Endothelial cell of umbilical vein (primary cell): ENCODE measurements around the gene KLHL25. TPM values are rescaled to one million over a fixed set of nuclear protein-coding genes. Genes with fewer than 3 reads are reported as not detected.

Experiments
- BruUV-seq: library from RNA; stranded (reverse); fragments of 400-500 nt; replicated peaks from 2 replicates; lab custom pipeline; 2021; lab: Mats Ljungman, UMichigan
- CTCF ChIA-PET: fragments of 300-600, 350-600 bp; sonication (Branson Sonifier 250); formaldehyde crosslinking; loops from one replicate; lab custom pipeline; 2021; ENCODE audit warnings: antibody characterized with exemption, inconsistent platforms; lab: Charles Lee
- POLR2A ChIA-PET: fragments of 300-600, 350-600 bp; sonication (Branson Sonifier 250); formaldehyde crosslinking; loops from one replicate; lab custom pipeline; 2021; ENCODE audit warnings: antibody characterized with exemption, inconsistent platforms; lab: Charles Lee
- DNase-seq: peaks from one replicate; pipeline ENCODE4 v3.0.0-alpha.2; 2011; ENCODE audit warnings: low read depth, low spot score
- FAIRE-seq: peaks from 2 replicates; lab custom pipeline; 2011; peaks lifted over from hg19 to GRCh38; lab: Jason Lieb, UNC
- H2AFZ ChIP-seq: 2 replicates; pipeline ENCODE4 v1.6.0; 2012; ENCODE audit warnings: low read depth, low read length, control low read depth, inconsistent platforms
- H3K27ac ChIP-seq: 2 replicates; pipeline ENCODE4 v1.5.1; 2011; ENCODE audit warnings: low read depth, mild to moderate bottlenecking, control low read depth, low read length, moderate library complexity; ENCODE audit not compliant: insufficient read depth
- H3K27me3 ChIP-seq, 2 experiments: 2 replicates each; pipeline versions ENCODE4 v1.6.0 to v1.6.1; 2011; ENCODE audit warnings: low read length in 2 of 2, mixed read lengths in 1 of 2; ENCODE audit not compliant: control insufficient read depth in 2 of 2, insufficient read depth in 2 of 2
- H3K36me3 ChIP-seq, 2 experiments: 2 replicates in 1 of 2; 3 replicates in 1 of 2; pipeline ENCODE4 v1.5.1; 2011; ENCODE audit warnings: low read length in 2 of 2, mild to moderate bottlenecking in 1 of 2, moderate library complexity in 1 of 2; ENCODE audit not compliant: control insufficient read depth in 2 of 2, insufficient read depth in 2 of 2; ENCODE audit errors: extremely low read depth in 1 of 2
- H3K4me1 ChIP-seq: 3 replicates; pipeline ENCODE4 v1.5.1; 2011; ENCODE audit warnings: mild to moderate bottlenecking, low read length; ENCODE audit not compliant: control insufficient read depth, insufficient read depth; ENCODE audit errors: extremely low read depth
- H3K4me2 ChIP-seq: 2 replicates; pipeline ENCODE4 v1.6.1; 2011; ENCODE audit warnings: low read length, control low read depth, mixed read lengths; ENCODE audit not compliant: insufficient read depth
- H3K4me3 ChIP-seq, 3 experiments: fragments of 200-600 bp in 1 of 3; sonication (generic), shearing (Covaris generic) in 1 of 3; replicated peaks in 1 of 3; 2 replicates each; pipeline ENCODE4 v1.5.1; 2011 to 2016; ENCODE audit warnings: control low read depth in 3 of 3, low read length in 3 of 3, mild to moderate bottlenecking in 2 of 3, inconsistent platforms in 1 of 3, low read depth in 1 of 3, moderate library complexity in 1 of 3; ENCODE audit not compliant: insufficient read depth in 1 of 3
- H3K79me2 ChIP-seq: 2 replicates; pipeline ENCODE4 v1.6.0; 2012; ENCODE audit warnings: low read length, inconsistent platforms; ENCODE audit not compliant: control insufficient read depth, insufficient read depth
- H3K9ac ChIP-seq: replicated peaks from 2 replicates; pipeline ENCODE3; 2011; ENCODE audit warnings: low read length, control low read depth; ENCODE audit not compliant: insufficient read depth; ENCODE audit errors: extremely low read depth
- H3K9me1 ChIP-seq: replicated peaks from 3 replicates; pipeline ENCODE4 v1.6.0; 2011; ENCODE audit warnings: mild to moderate bottlenecking, low read length; ENCODE audit not compliant: control insufficient read depth, insufficient read depth; ENCODE audit errors: extremely low read depth
- H3K9me3 ChIP-seq: replicated peaks from 2 replicates; pipeline ENCODE4 v1.5.1; 2012; ENCODE audit warnings: low read length, inconsistent platforms; ENCODE audit not compliant: control insufficient read depth, insufficient read depth
- H4K20me1 ChIP-seq: replicated peaks from 2 replicates; pipeline ENCODE3; 2011; ENCODE audit warnings: mild to moderate bottlenecking, low read length; ENCODE audit not compliant: control insufficient read depth, insufficient read depth; ENCODE audit errors: extremely low read depth
- EZH2 ChIP-seq: IDR thresholded peaks from 2 replicates; pipeline ENCODE4 v1.6.1; 2012; ENCODE audit warnings: borderline replicate concordance, low read depth, mild to moderate bottlenecking, moderate library complexity, low read length, inconsistent platforms; ENCODE audit not compliant: severe bottlenecking
- FOS ChIP-seq: IDR thresholded peaks from 2 replicates; pipeline ENCODE4 v1.6.1; 2011; ENCODE audit warnings: mild to moderate bottlenecking, low read length, moderate library complexity, borderline replicate concordance; ENCODE audit not compliant: insufficient read depth
- GATA2 ChIP-seq: IDR thresholded peaks from 2 replicates; pipeline ENCODE4 v1.7.0; 2011; ENCODE audit warnings: low read depth, mild to moderate bottlenecking, moderate library complexity, mixed read lengths, low read length; ENCODE audit not compliant: insufficient read length, insufficient read depth
- JUN ChIP-seq: IDR thresholded peaks from 2 replicates; pipeline ENCODE4 v1.6.1; 2011; ENCODE audit warnings: borderline replicate concordance, low read depth; ENCODE audit not compliant: insufficient read length, insufficient read depth
- MYC ChIP-seq: IDR thresholded peaks from one replicate; pipeline ENCODE4 v1.6.1; 2011; ENCODE audit warnings: mild to moderate bottlenecking, low read depth, low read length
- POLR2A ChIP-seq: IDR thresholded peaks from 2 replicates; pipeline ENCODE4 v1.6.1; 2012; ENCODE audit warnings: low read depth, mild to moderate bottlenecking, control low read depth, low read length
- POLR2AphosphoS5 ChIP-seq: IDR thresholded peaks from 2 replicates; pipeline ENCODE4 v1.6.1; 2012; ENCODE audit warnings: low read depth, mild to moderate bottlenecking, control low read depth, low read length, moderate library complexity; ENCODE audit not compliant: insufficient read depth
- dilution Hi-C: fragments of 300-500 bp; cut with MboI; formaldehyde crosslinking; loops from one replicate; pipeline ENCODE4 v1.15.0; 2019; ENCODE audit warnings: low sequenced_read_pairs; ENCODE audit not compliant: extremely low pct_ligation_motif_present
- intact Hi-C: fragments of 100-400 bp; cut with micrococcal nuclease; formaldehyde crosslinking; loops from one replicate; pipeline ENCODE4 v1.10.0; 2022
- polyA plus RNA-seq, 4 experiments: library from polyadenylated mRNA; depleted of rRNA in 3 of 4; stranded (reverse) in 3 of 4; unstranded in 1 of 4; fragments of >200 nt; gene quantifications; 2 replicates each; pipeline versions ENCODE4 v1.2.1 to v1.2.3, GENCODE V29; 2011 to 2012; ENCODE audit warnings: missing spikeins in 1 of 4
- total RNA-seq: library from RNA; stranded (reverse); gene quantifications from 2 replicates; pipeline ENCODE4 v1.2.3, GENCODE V29; 2021
- TF ChIP-seq, protein P1 (sequence below), 2 donors: IDR thresholded peaks; 1 replicate in 1 of 2; 2 replicates in 1 of 2; pipeline ENCODE4 v1.5.1; 2011; ENCODE audit warnings: low read length in 2 of 2, mild to moderate bottlenecking in 2 of 2, moderate library complexity in 2 of 2, control low read depth in 1 of 2, inconsistent platforms in 1 of 2, low read depth in 1 of 2; ENCODE audit not compliant: insufficient read depth in 1 of 2; ENCODE audit errors: extremely low read depth in 1 of 2
- TF ChIP-seq, protein P2 (sequence below): IDR thresholded peaks from 2 replicates; pipeline ENCODE4 v1.6.1; 2011; ENCODE audit not compliant: insufficient read depth, insufficient read length

Gene KLHL25
- total and polyA plus RNA-seq, 2 donors (not counting 3 experiments of a cell fraction or from before 2014, with no cell fraction given) = 5.4 to 6.4 TPM

DNA sequence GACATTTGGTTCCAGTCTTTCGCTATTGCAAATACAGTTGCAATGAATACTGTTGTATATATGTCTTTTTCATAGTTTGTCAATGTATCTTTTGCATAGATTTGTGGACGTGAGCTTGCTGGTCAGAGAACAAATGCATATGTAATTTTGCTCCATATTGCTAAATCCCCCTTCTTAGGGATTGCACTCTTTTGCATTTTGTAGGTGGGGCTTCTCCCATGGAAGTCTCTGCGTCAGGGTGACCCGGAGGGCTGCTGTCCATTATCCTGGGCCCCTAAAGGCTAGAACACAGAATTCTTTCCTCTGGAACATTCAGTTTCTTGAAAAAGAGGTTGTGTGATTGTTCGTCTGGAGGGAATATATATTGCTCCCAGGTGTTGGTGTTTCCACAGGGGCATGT, 25.2 kb upstream of the KLHL25 start:
- Histone ChIP-seq H3K79me2 (no peaks in the 10 kb centered on the region), H3K9ac (no peak overlapping the region), H3K27me3 (no peaks in the 10 kb centered on the region), H2AFZ (no peak overlapping the region), H3K4me3 (no peak overlapping the region), H3K4me2 (no peak overlapping the region), H3K9me1 (no peaks in the 10 kb centered on the region), H3K36me3 (no peaks in the 10 kb centered on the region), H4K20me1 (no peaks in the 10 kb centered on the region), H3K27ac (no peak overlapping the region), H3K4me1 (no peaks in the 10 kb centered on the region), H3K9me3 (no peaks in the 10 kb centered on the region)
- no peak for DNase-seq
- BruUV-seq = no TSS peak
- POLR2A ChIA-PET = no interaction called here
- intact Hi-C loops (no loop called here), dilution Hi-C loops (no loop called here)
- CTCF ChIA-PET = no interaction called here
- no peak for FAIRE-seq
- TF ChIP-seq EZH2 (no peak), FOS (no peak)
- TF ChIP-seq, protein P1, sequence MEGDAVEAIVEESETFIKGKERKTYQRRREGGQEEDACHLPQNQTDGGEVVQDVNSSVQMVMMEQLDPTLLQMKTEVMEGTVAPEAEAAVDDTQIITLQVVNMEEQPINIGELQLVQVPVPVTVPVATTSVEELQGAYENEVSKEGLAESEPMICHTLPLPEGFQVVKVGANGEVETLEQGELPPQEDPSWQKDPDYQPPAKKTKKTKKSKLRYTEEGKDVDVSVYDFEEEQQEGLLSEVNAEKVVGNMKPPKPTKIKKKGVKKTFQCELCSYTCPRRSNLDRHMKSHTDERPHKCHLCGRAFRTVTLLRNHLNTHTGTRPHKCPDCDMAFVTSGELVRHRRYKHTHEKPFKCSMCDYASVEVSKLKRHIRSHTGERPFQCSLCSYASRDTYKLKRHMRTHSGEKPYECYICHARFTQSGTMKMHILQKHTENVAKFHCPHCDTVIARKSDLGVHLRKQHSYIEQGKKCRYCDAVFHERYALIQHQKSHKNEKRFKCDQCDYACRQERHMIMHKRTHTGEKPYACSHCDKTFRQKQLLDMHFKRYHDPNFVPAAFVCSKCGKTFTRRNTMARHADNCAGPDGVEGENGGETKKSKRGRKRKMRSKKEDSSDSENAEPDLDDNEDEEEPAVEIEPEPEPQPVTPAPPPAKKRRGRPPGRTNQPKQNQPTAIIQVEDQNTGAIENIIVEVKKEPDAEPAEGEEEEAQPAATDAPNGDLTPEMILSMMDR (IDR thresholded peaks at IDR 0.05; ENCODE audit: extremely low read depth in 1 of 2, insufficient read depth in 1 of 2, low read depth in 1 of 2, low read length in 2 of 2) = no peak

DNA sequence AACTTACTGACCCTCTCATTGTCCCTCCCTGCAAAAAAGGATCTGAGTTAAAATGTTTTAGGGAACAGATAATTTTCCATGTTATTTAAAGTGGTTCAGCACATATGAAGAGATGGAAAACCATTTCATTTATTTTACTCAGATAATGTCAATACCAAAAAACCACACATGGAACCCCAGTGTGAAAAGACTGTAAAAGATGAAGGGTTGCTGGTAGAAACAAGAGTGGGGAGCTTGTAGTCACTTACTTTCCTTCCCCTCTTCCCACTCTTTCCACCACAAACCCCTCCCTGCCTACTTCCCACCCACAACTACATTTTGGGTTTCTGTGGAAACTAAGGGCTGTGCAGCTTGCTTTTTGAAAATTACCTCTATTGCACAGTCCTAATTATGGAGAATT, 18.5 kb upstream of the KLHL25 start:
- TF ChIP-seq, protein P1 (IDR thresholded peaks at IDR 0.05; ENCODE audit: extremely low read depth in 1 of 2, insufficient read depth in 1 of 2, low read depth in 1 of 2, low read length in 2 of 2) = no peak
- TF ChIP-seq MYC (no peak), POLR2A (no peak), FOS (no peak), EZH2 (no peak), POLR2AphosphoS5 (no peak), GATA2 (no peak), JUN (no peak)
- TF ChIP-seq, protein P2, sequence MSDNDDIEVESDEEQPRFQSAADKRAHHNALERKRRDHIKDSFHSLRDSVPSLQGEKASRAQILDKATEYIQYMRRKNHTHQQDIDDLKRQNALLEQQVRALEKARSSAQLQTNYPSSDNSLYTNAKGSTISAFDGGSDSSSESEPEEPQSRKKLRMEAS = no peak
- DNase-seq = no peak
- no peaks in the 10 kb centered on the region for H3K9me3 ChIP-seq
- H3K9me1 ChIP-seq = no peaks in the 10 kb centered on the region
- CTCF ChIA-PET = interaction anchor here (0.8 kb wide), 1 partner anchor 10 kb away, joined by 3 read pairs; no protein-coding TSS in a partner anchor
- H3K79me2 ChIP-seq = no peaks in the 10 kb centered on the region
- dilution Hi-C loops (no loop called here), intact Hi-C loops (no loop called here)
- BruUV-seq = no TSS peak
- H3K4me2 ChIP-seq = no peak overlapping the region
- H3K4me1 ChIP-seq = no peaks in the 10 kb centered on the region
- no peaks in the 10 kb centered on the region for H3K36me3 ChIP-seq
- no peak overlapping the region for H3K4me3 ChIP-seq
- FAIRE-seq = no peak
- H2AFZ ChIP-seq = no peak overlapping the region
- no peak overlapping the region for H3K27ac ChIP-seq
- H3K9ac ChIP-seq = no peak overlapping the region
- no peaks in the 10 kb centered on the region for H3K27me3 ChIP-seq
- POLR2A ChIA-PET = interaction anchor here (0.7 kb wide), 1 partner anchor 220 kb away, joined by 4 read pairs; no protein-coding TSS in a partner anchor
- no peaks in the 10 kb centered on the region for H4K20me1 ChIP-seq
